Colonic mucosa (tissue), 4 donors: ENCODE data around the gene PRCP. TPM values are rescaled to one million over a fixed set of nuclear protein-coding genes. Genes with fewer than 3 reads are reported as not detected.
A peak's percentile ranks its signal among the peaks of the same experiment; 100 is the strongest.

Experiments used
- DNase-seq: peaks from one replicate; pipeline ENCODE4 v3.0.0-alpha.2; 2020
- H3K27ac ChIP-seq: fragments of 200-600 bp; one replicate; pipeline ENCODE4 v1.8.0; 2021
- H3K27me3 ChIP-seq: fragments of 200-600 bp; one replicate; pipeline ENCODE4 v1.8.0; 2021
- H3K36me3 ChIP-seq: fragments of 200-600 bp; one replicate; pipeline ENCODE4 v1.8.0; 2021
- H3K4me1 ChIP-seq: fragments of 200-600 bp; one replicate; pipeline ENCODE4 v1.8.0; 2021; ENCODE audit warnings: mild to moderate bottlenecking
- H3K4me3 ChIP-seq: fragments of 200-600 bp; one replicate; pipeline ENCODE4 v1.8.0; 2021
- H3K9ac ChIP-seq, 2 donors: one replicate each; pipeline ENCODE4 v1.7.0; 2013; ENCODE audit warnings: control low read depth in 2 of 2, low read depth in 2 of 2, low read length in 2 of 2
- H3K9me3 ChIP-seq: fragments of 200-600 bp; one replicate; pipeline ENCODE4 v1.8.0; 2021
- intact Hi-C: fragments of 100-400 bp; cut with DNase I; formaldehyde crosslinking; loops from one replicate; pipeline ENCODE4 v1.14.1; 2022
- total RNA-seq, 2 donors: library from RNA; stranded (reverse); fragmentation: NEBNext Ultra II Directional in 1 of 2; extraction: Animal tissue kit (Norgen Biotek cat#: 25700) in 1 of 2; gene quantifications; one replicate each; pipeline ENCODE4 v1.2.1, GENCODE V29; 2021
- TF ChIP-seq, protein P1 (sequence below): fragments of 200-600 bp; IDR thresholded peaks from one replicate; pipeline ENCODE4 v1.8.0; 2022; ENCODE audit warnings: antibody characterized with exemption, mild to moderate bottlenecking
- donor health status: healthy.
- donor health status: DM: no; HTN: no; CAD: no.
- donor health status: DM: no; HTN: no; CAD: no.

PRCP gene
- total RNA-seq, 2 donors from 2014 or later, result 24.9 to 41.3 TPM

GRCh38 chr11:82903843-82904586 is 3.8 kb upstream of the PRCP start:
- no peak overlapping the region for H3K9ac ChIP-seq
- H3K36me3 ChIP-seq, result no peaks in the 10 kb centered on the region
- no peaks in the 10 kb centered on the region for H3K4me1 ChIP-seq
- no peak overlapping the region for H3K4me3 ChIP-seq
- intact Hi-C loops, result no loop called here
- H3K27me3 ChIP-seq, result no peaks in the 10 kb centered on the region
- TF ChIP-seq, protein P1, sequence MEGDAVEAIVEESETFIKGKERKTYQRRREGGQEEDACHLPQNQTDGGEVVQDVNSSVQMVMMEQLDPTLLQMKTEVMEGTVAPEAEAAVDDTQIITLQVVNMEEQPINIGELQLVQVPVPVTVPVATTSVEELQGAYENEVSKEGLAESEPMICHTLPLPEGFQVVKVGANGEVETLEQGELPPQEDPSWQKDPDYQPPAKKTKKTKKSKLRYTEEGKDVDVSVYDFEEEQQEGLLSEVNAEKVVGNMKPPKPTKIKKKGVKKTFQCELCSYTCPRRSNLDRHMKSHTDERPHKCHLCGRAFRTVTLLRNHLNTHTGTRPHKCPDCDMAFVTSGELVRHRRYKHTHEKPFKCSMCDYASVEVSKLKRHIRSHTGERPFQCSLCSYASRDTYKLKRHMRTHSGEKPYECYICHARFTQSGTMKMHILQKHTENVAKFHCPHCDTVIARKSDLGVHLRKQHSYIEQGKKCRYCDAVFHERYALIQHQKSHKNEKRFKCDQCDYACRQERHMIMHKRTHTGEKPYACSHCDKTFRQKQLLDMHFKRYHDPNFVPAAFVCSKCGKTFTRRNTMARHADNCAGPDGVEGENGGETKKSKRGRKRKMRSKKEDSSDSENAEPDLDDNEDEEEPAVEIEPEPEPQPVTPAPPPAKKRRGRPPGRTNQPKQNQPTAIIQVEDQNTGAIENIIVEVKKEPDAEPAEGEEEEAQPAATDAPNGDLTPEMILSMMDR, result no peak
- no peak for DNase-seq
- H3K9me3 ChIP-seq, result no peaks in the 10 kb centered on the region
- no peak overlapping the region for H3K27ac ChIP-seq

GRCh38 chr11:82902880-82903279 is 2.6 kb upstream of the PRCP start:
- intact Hi-C loops, result no loop called here

DNA sequence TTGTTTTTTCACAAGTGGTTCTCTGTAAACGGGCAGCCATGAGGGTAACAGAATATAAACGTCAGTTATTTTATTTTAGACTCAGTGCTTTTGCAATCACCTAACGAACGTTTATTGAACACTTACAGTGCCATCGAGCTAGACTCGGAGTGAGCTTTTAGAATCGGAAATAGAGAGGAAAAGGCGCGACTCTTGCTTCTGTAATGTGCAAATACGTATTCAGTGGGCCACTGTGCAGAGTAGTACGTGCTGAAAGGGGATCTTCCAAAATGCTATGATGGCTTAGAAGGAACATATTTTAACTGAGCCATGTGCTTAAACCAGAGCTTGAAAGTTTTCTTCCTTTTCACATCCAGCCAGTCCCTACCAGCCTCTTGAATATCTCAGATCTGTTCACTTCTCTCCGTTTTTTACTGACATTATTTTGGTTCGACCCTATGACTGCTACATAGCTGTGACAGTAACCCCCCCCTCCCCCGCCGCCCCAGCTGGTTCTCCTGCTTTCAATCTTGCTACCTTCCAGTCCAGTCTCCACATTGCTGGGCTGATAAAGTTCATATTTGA is 1.8 kb upstream of the PRCP start:
- peaks cover 3% of the 10 kb centered on the region for H3K4me1 ChIP-seq
- peak overlapping the region; percentile 60 for H3K4me3 ChIP-seq
- no peak for DNase-seq
- H3K27ac ChIP-seq, result no peak overlapping the region
- no peaks in the 10 kb centered on the region for H3K36me3 ChIP-seq
- no peaks in the 10 kb centered on the region for H3K9me3 ChIP-seq
- no peaks in the 10 kb centered on the region for H3K27me3 ChIP-seq
- intact Hi-C loops, result no loop called here
- TF ChIP-seq, protein P1, result no peak
- no peak overlapping the region for H3K9ac ChIP-seq

More at GRCh38 chr11:82902880-82903279, 2.6 kb upstream of the PRCP start:
- TF ChIP-seq, protein P1, result no peak
- H3K9me3 ChIP-seq, result no peaks in the 10 kb centered on the region
- H3K4me1 ChIP-seq, result peaks cover 3% of the 10 kb centered on the region
- no peak overlapping the region for H3K9ac ChIP-seq
- no peak for DNase-seq
- H3K4me3 ChIP-seq, result no peak overlapping the region
- no peaks in the 10 kb centered on the region for H3K27me3 ChIP-seq
- H3K27ac ChIP-seq, result no peak overlapping the region
- H3K36me3 ChIP-seq, result no peaks in the 10 kb centered on the region

DNA sequence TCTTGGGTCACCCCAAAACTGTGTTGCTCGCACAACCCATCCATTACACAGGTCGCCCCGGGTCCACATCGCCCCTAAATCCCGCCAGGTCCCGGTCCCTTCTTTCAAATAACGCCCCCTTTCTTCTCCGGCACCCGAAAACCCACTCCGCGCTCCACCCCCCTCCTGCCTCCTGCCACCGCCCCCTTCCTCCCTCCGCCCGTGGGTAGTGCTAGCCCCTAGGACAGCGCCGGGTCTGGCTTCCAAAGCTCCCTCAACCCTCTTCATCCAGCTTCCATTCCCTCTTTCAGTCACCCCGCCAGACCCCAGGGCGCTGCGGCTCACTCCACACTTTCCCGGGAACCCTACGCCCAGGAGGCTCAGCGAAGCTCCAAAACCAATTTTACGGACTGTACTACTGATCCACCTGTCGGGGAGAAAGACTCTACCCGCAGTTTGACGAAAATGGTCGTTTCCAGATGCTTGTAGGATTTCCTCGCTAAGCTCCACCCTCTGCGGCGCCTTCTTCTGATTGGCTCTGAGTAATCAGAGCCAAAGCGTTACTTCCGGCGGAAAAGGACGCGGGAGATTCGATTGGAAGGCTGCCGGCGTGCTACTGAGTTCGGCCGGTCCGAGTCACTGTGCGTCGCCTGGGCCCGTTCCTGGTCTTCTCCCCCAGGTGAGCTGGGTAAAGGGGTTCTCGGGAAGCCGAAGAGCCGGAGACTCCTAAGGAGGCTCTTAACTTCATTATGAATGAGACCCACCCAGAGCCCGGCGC is 1.1 kb upstream of the PRCP start, which contains the start of gene DDIAS:
Gene DDIAS, plus strand, starts transcription at position 572 of the 757 bp plus-strand sequence. CDS start 13,003 bp downstream, outside the sequence.
- H3K4me3 ChIP-seq, result peak within 1 kb of the TSS; percentile 60
- no peaks in the 10 kb centered on the region for H3K27me3 ChIP-seq
- no peaks in the 10 kb centered on the region for H3K36me3 ChIP-seq
- peak within 1 kb of the TSS; percentile 75 to 96 for H3K9ac ChIP-seq
- no peaks in the 10 kb centered on the region for H3K9me3 ChIP-seq
- intact Hi-C loops, result no loop called here
- TF ChIP-seq, protein P1, result no peak
- DNase-seq, result peak; percentile 98
- H3K4me1 ChIP-seq, result peaks cover 3% of the 10 kb centered on the region
- H3K27ac ChIP-seq, result peak within 1 kb of the TSS; percentile 93

- H3K9ac ChIP-seq, result peak overlapping the region; percentile 93 to 96
- intact Hi-C loops, result no loop called here
- H3K27me3 ChIP-seq, result no peaks in the 10 kb centered on the region
- peak overlapping the region; percentile 60 for H3K4me3 ChIP-seq
- H3K27ac ChIP-seq, result peak overlapping the region; percentile 93
- no peaks in the 10 kb centered on the region for H3K36me3 ChIP-seq
- DNase-seq, result no peak
- TF ChIP-seq, protein P1, result no peak
- H3K9me3 ChIP-seq, result no peaks in the 10 kb centered on the region
- peaks cover 3% of the 10 kb centered on the region for H3K4me1 ChIP-seq
Measured at GRCh38 chr11:82899957-82900276, 313 bp downstream of the PRCP start.
